ENCODE results near the gene PTGR3. TPM values are rescaled to one million over a fixed set of nuclear protein-coding genes. Genes with fewer than 3 reads are reported as not detected.

PTGR3 gene
- total RNA-seq, 2 experiments from 2014 or later, result 14.1 to 14.3 TPM

DNA sequence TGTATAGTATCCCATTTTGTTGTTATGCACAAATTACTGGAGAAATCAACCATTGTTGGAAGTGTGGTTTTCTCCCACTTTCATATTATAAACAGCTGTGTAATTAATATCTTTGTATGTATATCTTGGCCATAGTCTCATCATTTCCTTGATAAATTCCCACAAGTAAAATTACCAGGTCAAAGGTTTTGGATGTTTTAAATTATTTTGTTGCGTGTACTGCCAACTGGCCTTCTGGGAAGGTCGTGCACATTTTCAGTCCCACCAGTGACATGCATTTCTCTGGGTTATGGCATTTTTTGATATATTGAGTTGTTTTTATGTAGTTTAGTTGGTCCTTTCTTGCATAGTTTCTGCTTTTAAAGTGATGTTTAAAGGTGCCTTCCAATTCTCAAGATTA is 43.2 kb upstream of the PTGR3 start:
- Mint-ChIP-seq H3K27me3 (no peaks in the 10 kb centered on the region), H3K36me3 (ENCODE audit: low read depth) (no peaks in the 10 kb centered on the region), H3K4me1 (ENCODE audit: low read depth) (peaks cover 76% of the 10 kb centered on the region), H3K9me3 (no peaks in the 10 kb centered on the region), H3K27ac (peak overlapping the region; percentile 9), H3K4me3 (no peak overlapping the region)
- DNase-seq (no peak), ATAC-seq (ENCODE audit: poor library complexity) (no peak)
- Histone ChIP-seq H3K4me3 (ENCODE audit: low read length) (no peak overlapping the region), H3K27me3 (ENCODE audit: control insufficient read depth in 1 of 2, insufficient read depth in 2 of 2, low read length in 2 of 2) (no peaks in the 10 kb centered on the region), H3K4me1 (ENCODE audit: insufficient read depth, low read length) (peaks cover 29% of the 10 kb centered on the region), H3K36me3 (ENCODE audit: insufficient read depth, low read length) (no peaks in the 10 kb centered on the region), H3K9me3 (ENCODE audit: control insufficient read depth in 1 of 2, insufficient read depth in 1 of 2, low read length in 2 of 2) (peaks cover 0 to 20% of the 10 kb centered on the region in 2 experiments), H3K27ac (ENCODE audit: low read depth in 1 of 2, low read length in 2 of 2) (no peak overlapping the region)
- POLR2A ChIA-PET, result interaction anchor here (1.6 kb wide), 1 partner anchor 42 kb away, joined by 6 read pairs; the partner anchor contains the start of gene TSHZ1
- TF ChIP-seq, protein P1, sequence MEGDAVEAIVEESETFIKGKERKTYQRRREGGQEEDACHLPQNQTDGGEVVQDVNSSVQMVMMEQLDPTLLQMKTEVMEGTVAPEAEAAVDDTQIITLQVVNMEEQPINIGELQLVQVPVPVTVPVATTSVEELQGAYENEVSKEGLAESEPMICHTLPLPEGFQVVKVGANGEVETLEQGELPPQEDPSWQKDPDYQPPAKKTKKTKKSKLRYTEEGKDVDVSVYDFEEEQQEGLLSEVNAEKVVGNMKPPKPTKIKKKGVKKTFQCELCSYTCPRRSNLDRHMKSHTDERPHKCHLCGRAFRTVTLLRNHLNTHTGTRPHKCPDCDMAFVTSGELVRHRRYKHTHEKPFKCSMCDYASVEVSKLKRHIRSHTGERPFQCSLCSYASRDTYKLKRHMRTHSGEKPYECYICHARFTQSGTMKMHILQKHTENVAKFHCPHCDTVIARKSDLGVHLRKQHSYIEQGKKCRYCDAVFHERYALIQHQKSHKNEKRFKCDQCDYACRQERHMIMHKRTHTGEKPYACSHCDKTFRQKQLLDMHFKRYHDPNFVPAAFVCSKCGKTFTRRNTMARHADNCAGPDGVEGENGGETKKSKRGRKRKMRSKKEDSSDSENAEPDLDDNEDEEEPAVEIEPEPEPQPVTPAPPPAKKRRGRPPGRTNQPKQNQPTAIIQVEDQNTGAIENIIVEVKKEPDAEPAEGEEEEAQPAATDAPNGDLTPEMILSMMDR (IDR thresholded peaks at IDR 0.05), result no peak
- intact Hi-C loops (cut with DNase I, micrococcal nuclease), result no loop called here
- CTCF ChIA-PET, result no interaction called here

DNA sequence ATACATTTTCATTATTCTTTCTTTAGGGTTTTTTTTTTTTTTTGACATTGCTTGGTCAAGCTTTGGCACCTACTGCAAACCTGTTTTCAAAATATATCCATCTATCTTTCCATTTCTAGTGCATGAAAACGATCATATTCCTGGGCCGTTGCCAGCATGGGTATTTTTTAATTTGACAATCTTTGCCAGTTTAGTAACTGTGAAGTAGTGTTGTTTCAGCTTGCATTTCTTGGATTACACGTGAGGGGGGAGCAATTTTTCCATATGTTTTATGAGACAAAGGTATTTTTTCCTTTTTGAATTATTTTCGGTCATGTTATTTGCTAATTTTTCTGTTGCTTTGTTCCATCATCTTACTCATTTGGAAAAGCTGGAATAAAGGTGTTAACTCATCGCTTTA is 42.5 kb upstream of the PTGR3 start:
- Mint-ChIP-seq H3K27me3 (no peaks in the 10 kb centered on the region), H3K4me3 (no peak overlapping the region), H3K36me3 (ENCODE audit: low read depth) (no peaks in the 10 kb centered on the region), H3K27ac (peak overlapping the region; percentile 88), H3K9me3 (no peaks in the 10 kb centered on the region), H3K4me1 (ENCODE audit: low read depth) (peaks cover 75% of the 10 kb centered on the region)
- peaks cover 0 to 20% of the 10 kb centered on the region in 2 experiments for H3K9me3 ChIP-seq (ENCODE audit: control insufficient read depth in 1 of 2, insufficient read depth in 1 of 2, low read length in 2 of 2)
- H3K27me3 ChIP-seq (ENCODE audit: control insufficient read depth in 1 of 2, insufficient read depth in 2 of 2, low read length in 2 of 2), result no peaks in the 10 kb centered on the region
- H3K36me3 ChIP-seq (ENCODE audit: insufficient read depth, low read length), result no peaks in the 10 kb centered on the region
- no peak overlapping the region for H3K4me3 ChIP-seq (ENCODE audit: low read length)
- CTCF ChIA-PET, result no interaction called here
- intact Hi-C loops (cut with DNase I, micrococcal nuclease), result no loop called here
- TF ChIP-seq, protein P1 (IDR thresholded peaks at IDR 0.05), result no peak
- POLR2A ChIA-PET, result interaction anchor here (1.6 kb wide), 1 partner anchor 41 kb away, joined by 6 read pairs; the partner anchor contains the start of gene TSHZ1
- DNase-seq (no peak), ATAC-seq (ENCODE audit: poor library complexity) (no peak)
- no peak overlapping the region for H3K27ac ChIP-seq (ENCODE audit: low read depth in 1 of 2, low read length in 2 of 2)
- peaks cover 36% of the 10 kb centered on the region for H3K4me1 ChIP-seq (ENCODE audit: insufficient read depth, low read length)

DNA sequence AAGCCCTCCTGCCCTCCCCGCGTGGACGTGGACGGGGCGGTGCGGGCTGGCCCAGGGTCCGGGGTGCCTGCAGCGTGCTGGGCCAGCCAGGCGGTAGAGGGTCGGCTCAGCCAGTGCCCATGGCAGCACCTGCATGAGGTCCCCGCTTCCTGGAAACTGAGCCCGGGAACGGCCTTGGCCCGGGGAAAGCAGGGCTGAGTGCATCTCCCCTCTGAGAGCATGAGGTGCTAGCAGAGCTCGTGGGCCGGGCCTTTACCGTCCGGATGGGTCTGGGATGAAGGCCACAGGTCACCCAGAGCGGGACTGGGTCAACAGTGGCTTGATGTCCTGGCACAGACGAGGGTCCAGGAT is 41.5 kb upstream of the PTGR3 start:
- H3K4me1 Mint-ChIP-seq (ENCODE audit: low read depth), result peaks cover 75% of the 10 kb centered on the region
- CTCF ChIA-PET, result no interaction called here
- Histone ChIP-seq H3K36me3 (ENCODE audit: insufficient read depth, low read length) (no peaks in the 10 kb centered on the region), H3K4me3 (ENCODE audit: low read length) (no peak overlapping the region), H3K27me3 (ENCODE audit: control insufficient read depth in 1 of 2, insufficient read depth in 2 of 2, low read length in 2 of 2) (no peaks in the 10 kb centered on the region), H3K4me1 (ENCODE audit: insufficient read depth, low read length) (peaks cover 46% of the 10 kb centered on the region), H3K9me3 (ENCODE audit: control insufficient read depth in 1 of 2, insufficient read depth in 1 of 2, low read length in 2 of 2) (peaks cover 0 to 20% of the 10 kb centered on the region in 2 experiments), H3K27ac (ENCODE audit: low read depth in 1 of 2, low read length in 2 of 2) (no peak overlapping the region)
- ATAC-seq (ENCODE audit: poor library complexity), result no peak
- peak overlapping the region; percentile 88 for H3K27ac Mint-ChIP-seq
- TF ChIP-seq, protein P1 (IDR thresholded peaks at IDR 0.05), result no peak
- no peaks in the 10 kb centered on the region for H3K9me3 Mint-ChIP-seq
- H3K27me3 Mint-ChIP-seq, result no peaks in the 10 kb centered on the region
- POLR2A ChIA-PET, result interaction anchor here (0.6 to 1.6 kb wide), 2 partner anchors 25 to 40 kb away, joined by 3 to 6 read pairs; partner anchors contain the start of gene TSHZ1
- no peak overlapping the region for H3K4me3 Mint-ChIP-seq
- intact Hi-C loops (cut with DNase I, micrococcal nuclease), result no loop called here
- no peaks in the 10 kb centered on the region for H3K36me3 Mint-ChIP-seq (ENCODE audit: low read depth)
- DNase-seq, result no peak
